H1 (cell line): ENCODE data around the gene RAI14. TPM values are rescaled to one million over a fixed set of nuclear protein-coding genes. Genes with fewer than 3 reads are reported as not detected.

ENCODE experiments used
- CTCF ChIA-PET: fragments of 300-600 bp; sonication (Branson Sonifier 250); formaldehyde crosslinking; loops from one replicate; lab custom pipeline; 2021; ENCODE audit not compliant: partially characterized antibody; lab: Charles Lee
- POLR2A ChIA-PET: fragments of 300-600 bp; sonication (Branson Sonifier 250); formaldehyde crosslinking; loops from one replicate; lab custom pipeline; 2021; ENCODE audit warnings: inconsistent platforms; ENCODE audit not compliant: partially characterized antibody; lab: Charles Lee
- DNase-seq, 2 experiments: peaks; one replicate each; pipeline versions ENCODE4 v3.0.0 to v3.0.0-alpha.2; 2010 to 2022; ENCODE audit warnings: low spot score in 2 of 2, low read depth in 1 of 2, mixed read lengths in 1 of 2
- FAIRE-seq: peaks from 2 replicates; lab custom pipeline; 2011; peaks lifted over from hg19 to GRCh38; lab: Jason Lieb, UNC
- H2AFZ ChIP-seq: 2 replicates; pipeline ENCODE4 v1.8.1; 2012; ENCODE audit warnings: low read length, inconsistent platforms
- H2AK5ac ChIP-seq: 2 replicates; pipeline ENCODE4 v1.6.1; 2013; ENCODE audit warnings: low read depth, low read length
- H2BK120ac ChIP-seq: replicated peaks from 2 replicates; pipeline ENCODE3; 2013; ENCODE audit warnings: low read depth, low read length, inconsistent platforms
- H2BK12ac ChIP-seq: 2 replicates; pipeline ENCODE4 v1.6.1; 2013; ENCODE audit warnings: low read depth, low read length
- H2BK15ac ChIP-seq: 2 replicates; pipeline ENCODE4 v1.6.1; 2013; ENCODE audit warnings: low read length
- H2BK20ac ChIP-seq: 2 replicates; pipeline ENCODE4 v1.6.1; 2013; ENCODE audit warnings: low read length
- H2BK5ac ChIP-seq: 2 replicates; pipeline ENCODE4 v1.6.1; 2013; ENCODE audit warnings: low read depth, low read length
- H3K14ac ChIP-seq: 2 replicates; pipeline ENCODE4 v1.6.1; 2013; ENCODE audit warnings: inconsistent platforms; ENCODE audit not compliant: insufficient read length
- H3K18ac ChIP-seq: 2 replicates; pipeline ENCODE4 v1.6.1; 2013; ENCODE audit warnings: low read length; ENCODE audit errors: extremely low read depth
- H3K23ac ChIP-seq: 2 replicates; pipeline ENCODE4 v1.6.1; 2013; ENCODE audit warnings: inconsistent platforms; ENCODE audit not compliant: insufficient read length
- H3K23me2 ChIP-seq: 2 replicates; pipeline ENCODE4 v1.6.1; 2013; ENCODE audit warnings: low read depth, low read length
- H3K27ac ChIP-seq: 2 replicates; pipeline ENCODE4 v1.6.1; 2011; ENCODE audit warnings: low read depth, low read length, inconsistent platforms
- H3K27me3 ChIP-seq, 4 experiments: replicated peaks in 1 of 4; 1 replicate in 1 of 4; 2 replicates in 3 of 4; pipeline versions ENCODE4 v1.6.1 to v1.8.1; 2011 to 2013; ENCODE audit warnings: low read length in 3 of 4, mild to moderate bottlenecking in 3 of 4, inconsistent platforms in 2 of 4, mixed read lengths in 2 of 4, moderate library complexity in 1 of 4; ENCODE audit not compliant: control insufficient read depth in 3 of 4, insufficient read depth in 3 of 4; ENCODE audit errors: extremely low read depth in 1 of 4
- H3K36me3 ChIP-seq, 4 experiments: 2 replicates each; pipeline versions ENCODE4 v1.6.1 to v1.8.1; 2011 to 2013; ENCODE audit warnings: mild to moderate bottlenecking in 4 of 4, low read length in 3 of 4, moderate library complexity in 2 of 4, control low read depth in 1 of 4, inconsistent platforms in 1 of 4; ENCODE audit not compliant: insufficient read depth in 4 of 4, control insufficient read depth in 2 of 4
- H3K4ac ChIP-seq: replicated peaks from 2 replicates; pipeline ENCODE3; 2013; ENCODE audit warnings: low read length, low read depth, mixed read lengths, inconsistent platforms; ENCODE audit not compliant: insufficient read length
- H3K4me1 ChIP-seq, 4 experiments: replicated peaks in 1 of 4; 1 replicate in 1 of 4; 2 replicates in 3 of 4; pipeline versions ENCODE4 v1.6.1 to v1.8.1; 2011 to 2013; ENCODE audit warnings: low read length in 3 of 4, inconsistent platforms in 2 of 4, mixed read lengths in 1 of 4; ENCODE audit not compliant: insufficient read depth in 4 of 4, control insufficient read depth in 3 of 4
- H3K4me2 ChIP-seq, 2 experiments: 2 replicates each; pipeline versions ENCODE4 v1.6.1 to v1.8.1; 2011 to 2013; ENCODE audit warnings: low read depth in 2 of 2, low read length in 2 of 2, control low read depth in 1 of 2, inconsistent platforms in 1 of 2, mild to moderate bottlenecking in 1 of 2; ENCODE audit not compliant: insufficient read depth in 1 of 2
- H3K4me3 ChIP-seq, 4 experiments: fragments of 200-600, 300-600 bp in 1 of 4; sonication (generic), shearing (Covaris generic), sonication (Bioruptor Twin) in 1 of 4; 2 replicates each; pipeline versions ENCODE4 v1.5.1 to v1.8.1; 2011 to 2016; ENCODE audit warnings: low read length in 4 of 4, low read depth in 3 of 4, control low read depth in 2 of 4, inconsistent platforms in 2 of 4, mild to moderate bottlenecking in 2 of 4, mixed read lengths in 1 of 4, moderate library complexity in 1 of 4; ENCODE audit not compliant: insufficient read depth in 2 of 4; ENCODE audit errors: extremely low read depth in 1 of 4
- H3K56ac ChIP-seq: replicated peaks from 2 replicates; pipeline ENCODE3; 2013; ENCODE audit warnings: low read depth, mild to moderate bottlenecking, mixed read lengths, low read length, inconsistent platforms; ENCODE audit not compliant: insufficient read length
- H3K79me1 ChIP-seq: 2 replicates; pipeline ENCODE4 v1.6.1; 2013; ENCODE audit warnings: low read depth, low read length, control low read depth
- H3K79me2 ChIP-seq, 2 experiments: 2 replicates each; pipeline versions ENCODE4 v1.6.1 to v1.8.1; 2012 to 2013; ENCODE audit warnings: low read length in 2 of 2, mild to moderate bottlenecking in 2 of 2, inconsistent platforms in 1 of 2; ENCODE audit not compliant: insufficient read depth in 2 of 2, control insufficient read depth in 1 of 2
- H3K9ac ChIP-seq, 4 experiments: replicated peaks in 1 of 4; 1 replicate in 1 of 4; 2 replicates in 3 of 4; pipeline versions ENCODE4 v1.6.1 to v1.8.1; 2011 to 2013; ENCODE audit warnings: low read depth in 3 of 4, low read length in 3 of 4, control low read depth in 2 of 4, mild to moderate bottlenecking in 2 of 4, moderate library complexity in 2 of 4, inconsistent platforms in 1 of 4; ENCODE audit errors: extremely low read depth in 1 of 4
- H3K9me3 ChIP-seq, 2 experiments: 2 replicates each; pipeline versions ENCODE4 v1.6.1 to v1.8.1; 2012 to 2013; ENCODE audit warnings: mild to moderate bottlenecking in 2 of 2, moderate library complexity in 2 of 2, control low read depth in 1 of 2, inconsistent platforms in 1 of 2, low read depth in 1 of 2, low read length in 1 of 2, mixed read lengths in 1 of 2; ENCODE audit not compliant: insufficient read depth in 2 of 2
- H4K20me1 ChIP-seq, 2 experiments: replicated peaks in 1 of 2; 2 replicates each; pipeline versions ENCODE3 to v1.8.1; 2011 to 2013; ENCODE audit warnings: inconsistent platforms in 2 of 2, low read length in 2 of 2, mild to moderate bottlenecking in 1 of 2; ENCODE audit not compliant: insufficient read depth in 2 of 2, control insufficient read depth in 1 of 2
- H4K5ac ChIP-seq: 2 replicates; pipeline ENCODE4 v1.6.1; 2013; ENCODE audit warnings: low read length, low read depth, mixed read lengths, inconsistent platforms; ENCODE audit not compliant: insufficient read length
- H4K8ac ChIP-seq: 2 replicates; pipeline ENCODE4 v1.8.0; 2013; ENCODE audit warnings: mild to moderate bottlenecking, moderate library complexity, low read length, inconsistent platforms; ENCODE audit not compliant: insufficient read depth; ENCODE audit errors: extremely low read depth
- H4K91ac ChIP-seq: replicated peaks from 2 replicates; pipeline ENCODE3; 2013; ENCODE audit warnings: low read length, mixed read lengths, inconsistent platforms; ENCODE audit not compliant: insufficient read length
- BACH1 ChIP-seq: IDR thresholded peaks from 2 replicates; pipeline ENCODE4 v1.6.1; 2012; ENCODE audit warnings: low read length, improper control_type of control experiment
- BCL11A ChIP-seq, 2 experiments: IDR thresholded peaks; one replicate each; pipeline ENCODE4 v1.6.1; 2011; ENCODE audit warnings: low read depth in 2 of 2, low read length in 2 of 2, mild to moderate bottlenecking in 2 of 2
- HDAC6 ChIP-seq: IDR thresholded peaks from one replicate; pipeline ENCODE4 v1.7.1; 2012; ENCODE audit warnings: low read depth, mild to moderate bottlenecking, inconsistent platforms, low read length, moderate library complexity
- NANOG ChIP-seq: IDR thresholded peaks from 2 replicates; pipeline ENCODE4 v1.6.1; 2011; ENCODE audit warnings: low read length, low read depth, mild to moderate bottlenecking, inconsistent platforms; ENCODE audit not compliant: insufficient read depth, poor library complexity, severe bottlenecking
- POLR2A ChIP-seq, 2 experiments: IDR thresholded peaks; 1 replicate in 1 of 2; 2 replicates in 1 of 2; pipeline ENCODE4 v1.6.1; 2011; ENCODE audit warnings: low read depth in 2 of 2, low read length in 2 of 2, mild to moderate bottlenecking in 2 of 2; ENCODE audit errors: control extremely low read depth in 1 of 2
- SAP30 ChIP-seq: fragments of 300-600 bp; sonication (generic); IDR thresholded peaks from 2 replicates; pipeline ENCODE4 v1.7.1; 2012; ENCODE audit warnings: low read length, moderate library complexity, mild to moderate bottlenecking, inconsistent platforms; ENCODE audit not compliant: insufficient read depth, insufficient replicate concordance
- SIN3A ChIP-seq, 2 experiments: IDR thresholded peaks in 1 of 2; conservative IDR thresholded peaks in 1 of 2; 2 replicates each; pipeline ENCODE4 v1.6.1; 2011 to 2012; ENCODE audit warnings: low read length in 2 of 2, improper control_type of control experiment in 1 of 2, low read depth in 1 of 2, mild to moderate bottlenecking in 1 of 2
- SP1 ChIP-seq: IDR thresholded peaks from 2 replicates; pipeline ENCODE4 v1.6.1; 2011; ENCODE audit warnings: low read depth, low read length
- SRF ChIP-seq: IDR thresholded peaks from 2 replicates; pipeline ENCODE4 v1.6.1; 2011; ENCODE audit warnings: mild to moderate bottlenecking, low read depth, low read length, moderate library complexity
- WGBS, 2 experiments: shearing (Covaris generic) in 1 of 2; methylation state at CpG; one replicate each; pipeline versions ENCODE4 v1.1.6 to v1.1.7; 2013 to 2015; ENCODE audit warnings: low lambda C conversion rate in 2 of 2, mixed read lengths in 2 of 2, inconsistent platforms in 1 of 2, low coverage in 1 of 2, missing lambda C conversion rate in 1 of 2; ENCODE audit not compliant: insufficient replicate concordance in 2 of 2, insufficient coverage in 1 of 2, insufficient read length in 1 of 2; ENCODE audit errors: extremely low coverage in 1 of 2, missing lambda C conversion rate in 1 of 2; 5-methylcytosine and 5-hydroxymethylcytosine counted together
- polyA plus RNA-seq, 7 experiments: library from polyadenylated mRNA; depleted of rRNA in 3 of 7; stranded (reverse) in 5 of 7; unstranded in 2 of 7; fragments of >200 nt in 5 of 7; fragments of 200-250 nt in 2 of 7; gene quantifications; 1 replicate in 5 of 7; 2 replicates in 1 of 7; 4 replicates in 1 of 7; pipeline versions ENCODE4 v1.2.1 to v1.2.3, GENCODE V29; 2011 to 2013; ENCODE audit warnings: missing spikeins in 2 of 7, mixed read lengths in 2 of 7
- total RNA-seq: library from RNA; stranded (reverse); fragmentation: NEBNext Ultra II Directional; extraction: Animal tissue kit (Norgen Biotek cat#: 25700); gene quantifications from 2 replicates; pipeline ENCODE4 v1.2.1, GENCODE V29; 2021
- TF ChIP-seq, protein P1 (sequence below): IDR thresholded peaks from 2 replicates; pipeline ENCODE4 v1.6.1; 2012; ENCODE audit warnings: low read length, inconsistent platforms
- TF ChIP-seq, protein P2 (sequence below): IDR thresholded peaks from 2 replicates; pipeline ENCODE4 v1.6.1; 2011; ENCODE audit warnings: low read length, improper control_type of control experiment

RAI14 gene
- total and polyA plus RNA-seq, 2 of the 8 experiments (the other 6 are each of a cell fraction or from before 2014, with no cell fraction given), result 48.4 to 210 TPM

DNA sequence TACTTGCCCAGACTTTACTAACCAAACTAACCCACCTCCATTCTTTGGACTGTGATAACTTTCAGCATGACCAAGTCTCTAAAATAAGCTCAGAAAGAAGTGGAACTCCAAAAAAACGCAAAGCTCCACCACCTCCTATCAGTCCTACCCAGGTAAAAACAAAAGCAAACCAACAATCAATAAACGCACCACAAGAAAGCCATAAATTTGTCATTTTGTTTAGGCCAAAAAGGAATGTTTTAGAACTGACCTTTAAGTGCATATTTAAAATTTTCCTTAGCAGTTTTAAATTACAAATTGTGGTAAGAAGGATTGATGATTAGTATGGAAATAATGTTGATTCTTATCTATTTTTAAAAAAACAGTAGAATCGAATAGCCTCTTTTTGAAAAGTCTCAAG is 157.4 kb downstream of the RAI14 start:
- no peak for FAIRE-seq
- TF ChIP-seq SP1 (no peak), SAP30 (no peak), POLR2A (IDR thresholded peaks at IDR 0.05; ENCODE audit: control extremely low read depth in 1 of 2, low read depth in 2 of 2, low read length in 2 of 2) (no peak), NANOG (no peak), BCL11A (IDR thresholded peaks at IDR 0.05; ENCODE audit: low read depth in 2 of 2, low read length in 2 of 2) (no peak), HDAC6 (no peak), BACH1 (no peak), SIN3A (conservative IDR thresholded peaks at IDR 0.05 in 1 of 2, IDR thresholded peaks at IDR 0.05 in 1 of 2; ENCODE audit: low read depth in 1 of 2, low read length in 2 of 2) (no peak), SRF (no peak)
- TF ChIP-seq, protein P1, sequence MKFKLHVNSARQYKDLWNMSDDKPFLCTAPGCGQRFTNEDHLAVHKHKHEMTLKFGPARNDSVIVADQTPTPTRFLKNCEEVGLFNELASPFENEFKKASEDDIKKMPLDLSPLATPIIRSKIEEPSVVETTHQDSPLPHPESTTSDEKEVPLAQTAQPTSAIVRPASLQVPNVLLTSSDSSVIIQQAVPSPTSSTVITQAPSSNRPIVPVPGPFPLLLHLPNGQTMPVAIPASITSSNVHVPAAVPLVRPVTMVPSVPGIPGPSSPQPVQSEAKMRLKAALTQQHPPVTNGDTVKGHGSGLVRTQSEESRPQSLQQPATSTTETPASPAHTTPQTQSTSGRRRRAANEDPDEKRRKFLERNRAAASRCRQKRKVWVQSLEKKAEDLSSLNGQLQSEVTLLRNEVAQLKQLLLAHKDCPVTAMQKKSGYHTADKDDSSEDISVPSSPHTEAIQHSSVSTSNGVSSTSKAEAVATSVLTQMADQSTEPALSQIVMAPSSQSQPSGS, result no peak
- TF ChIP-seq, protein P2, sequence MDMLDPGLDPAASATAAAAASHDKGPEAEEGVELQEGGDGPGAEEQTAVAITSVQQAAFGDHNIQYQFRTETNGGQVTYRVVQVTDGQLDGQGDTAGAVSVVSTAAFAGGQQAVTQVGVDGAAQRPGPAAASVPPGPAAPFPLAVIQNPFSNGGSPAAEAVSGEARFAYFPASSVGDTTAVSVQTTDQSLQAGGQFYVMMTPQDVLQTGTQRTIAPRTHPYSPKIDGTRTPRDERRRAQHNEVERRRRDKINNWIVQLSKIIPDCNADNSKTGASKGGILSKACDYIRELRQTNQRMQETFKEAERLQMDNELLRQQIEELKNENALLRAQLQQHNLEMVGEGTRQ, result no peak

More for the DNA sequence above, 157.4 kb downstream of the RAI14 start:
- Histone ChIP-seq H2BK15ac (no peak overlapping the region), H3K27me3 (no peaks in the 10 kb centered on the region), H3K4me3 (no peak overlapping the region), H2AFZ (no peak overlapping the region), H3K56ac (no peak overlapping the region), H4K20me1 (no peaks in the 10 kb centered on the region), H3K4me2 (no peak overlapping the region), H3K79me1 (no peaks in the 10 kb centered on the region), H3K23me2 (no peaks in the 10 kb centered on the region), H3K79me2 (no peaks in the 10 kb centered on the region), H3K9ac (no peak overlapping the region), H2BK5ac (no peak overlapping the region), H3K36me3 (peaks cover 7 to 74% (median 32%) of the 10 kb centered on the region in 4 experiments), H4K91ac (no peak overlapping the region), H4K5ac (no peak overlapping the region), H4K8ac (no peak overlapping the region), H3K4me1 (no peaks in the 10 kb centered on the region), H2BK120ac (no peak overlapping the region), H3K4ac (no peak overlapping the region), H2BK20ac (no peak overlapping the region), H3K27ac (no peak overlapping the region), H2BK12ac (no peak overlapping the region), H3K23ac (no peak overlapping the region), H3K18ac (no peak overlapping the region), H3K14ac (no peak overlapping the region), H3K9me3 (no peaks in the 10 kb centered on the region), H2AK5ac (no peak overlapping the region)
- WGBS, 2 experiments, result 97% methylated on average over 3 of the region's 3 CpGs; no CpG with 5 or more reads in 1 of the 2 experiments
- ChIA-PET CTCF (interaction anchor here (0.7 to 1.3 kb wide), 6 partner anchors 8 to 413 kb away, joined by 3 to 5 read pairs (median 4); partner anchors contain the start of gene TTC23L), POLR2A (no interaction called here)
- no peak for DNase-seq
